Mesothelial cell of epicardium (in vitro differentiated cells): ENCODE data around the gene ART4. TPM values are rescaled to one million over a fixed set of nuclear protein-coding genes. Genes with fewer than 3 reads are reported as not detected.

Experiments used
- DNase-seq, 2 experiments: peaks; one replicate each; pipeline ENCODE4 v3.0.0; 2021; ENCODE audit warnings: low spot score in 2 of 2; ENCODE audit not compliant: unreplicated experiment in 2 of 2
- H3K27ac Mint-ChIP-seq: 2 replicates; pipeline ENCODE4 v1.8.0; 2021; ENCODE audit warnings: mixed read lengths
- H3K27me3 Mint-ChIP-seq: 2 replicates; pipeline ENCODE4 v1.8.0; 2021; ENCODE audit warnings: low read depth, mixed read lengths
- H3K36me3 Mint-ChIP-seq: 2 replicates; pipeline ENCODE4 v1.8.0; 2021; ENCODE audit warnings: mixed read lengths
- H3K4me1 Mint-ChIP-seq: 2 replicates; pipeline ENCODE4 v1.8.0; 2021; ENCODE audit warnings: mixed read lengths
- H3K4me3 Mint-ChIP-seq: 2 replicates; pipeline ENCODE4 v1.8.0; 2021; ENCODE audit warnings: mild to moderate bottlenecking, moderate library complexity, mixed read lengths
- H3K9me3 Mint-ChIP-seq: 2 replicates; pipeline ENCODE4 v1.8.0; 2021; ENCODE audit warnings: mixed read lengths
- CTCF ChIP-seq: fragments of 200-600 bp; sonication (generic); IDR thresholded peaks from one replicate; pipeline ENCODE4 v1.5.0; 2021; ENCODE audit warnings: antibody characterized with exemption; ENCODE audit not compliant: unreplicated experiment
- total RNA-seq: library from RNA; stranded (reverse); gene quantifications from 3 replicates; pipeline ENCODE4 v1.2.1, GENCODE V29; 2021

ART4 gene
- total RNA-seq, 1 donor from 2014 or later, result 2.4 TPM

GRCh38 chr12:14811486-14811885, 31.8 kb downstream of the ART4 start:
- no peak overlapping the region for H3K4me3 Mint-ChIP-seq
- H3K27me3 Mint-ChIP-seq, result no peaks in the 10 kb centered on the region
- no peak for TF ChIP-seq CTCF
- H3K9me3 Mint-ChIP-seq, result no peaks in the 10 kb centered on the region
- peaks cover 11% of the 10 kb centered on the region for H3K4me1 Mint-ChIP-seq
- H3K36me3 Mint-ChIP-seq, result no peaks in the 10 kb centered on the region
- H3K27ac Mint-ChIP-seq, result no peak overlapping the region
- DNase-seq, result no peak

GRCh38 chr12:14810953-14811483, 32.3 kb downstream of the ART4 start:
- Mint-ChIP-seq H3K9me3 (no peaks in the 10 kb centered on the region), H3K27ac (no peak overlapping the region), H3K4me1 (peaks cover 11% of the 10 kb centered on the region), H3K27me3 (no peaks in the 10 kb centered on the region), H3K36me3 (no peaks in the 10 kb centered on the region), H3K4me3 (no peak overlapping the region)
- no peak for TF ChIP-seq CTCF
- no peak for DNase-seq

GRCh38 chr12:14810167-14810952, 33.0 kb downstream of the ART4 start:
- Mint-ChIP-seq H3K9me3 (no peaks in the 10 kb centered on the region), H3K4me1 (peaks cover 14% of the 10 kb centered on the region), H3K4me3 (no peak overlapping the region), H3K36me3 (no peaks in the 10 kb centered on the region), H3K27me3 (no peaks in the 10 kb centered on the region), H3K27ac (no peak overlapping the region)
- no peak for DNase-seq
- TF ChIP-seq CTCF, result no peak

GRCh38 chr12:14803830-14804160, 39.5 kb downstream of the ART4 start:
- DNase-seq, result no peak
- H3K4me1 Mint-ChIP-seq, result peaks cover 18% of the 10 kb centered on the region
- peaks cover 7% of the 10 kb centered on the region for H3K36me3 Mint-ChIP-seq
- no peak for TF ChIP-seq CTCF
- no peaks in the 10 kb centered on the region for H3K27me3 Mint-ChIP-seq
- H3K9me3 Mint-ChIP-seq, result no peaks in the 10 kb centered on the region
- H3K27ac Mint-ChIP-seq, result no peak overlapping the region
- H3K4me3 Mint-ChIP-seq, result no peak overlapping the region

- Mint-ChIP-seq H3K4me1 (peaks cover 18% of the 10 kb centered on the region), H3K36me3 (peaks cover 7% of the 10 kb centered on the region), H3K27me3 (no peaks in the 10 kb centered on the region), H3K9me3 (no peaks in the 10 kb centered on the region), H3K4me3 (no peak within 1 kb of the TSS), H3K27ac (no peak within 1 kb of the TSS)
- DNase-seq, result peak; percentile 71 to 87
- TF ChIP-seq CTCF, result no peak
Observed at GRCh38 chr12:14803011-14803829, 40.1 kb downstream of the ART4 start, which contains the start of the genes C12orf60 and WBP11. Gene C12orf60 (plus strand): TSS chr12:14803670. CDS start chr12:14822936, 19,266 bp downstream. Gene WBP11 (minus strand): TSS chr12:14803478. CDS start chr12:14801383, 2,095 bp downstream.
